ENCODE results near the gene IKZF5.

The IKZF5 gene

GRCh38 chr10:123016228-123016627 is 7.6 kb upstream of the IKZF5 start:
- DNase-seq (ENCODE audit: low read depth in 3 of 3): no peak

- DNase-seq (ENCODE audit: low read depth in 3 of 3): no peak
Measured at GRCh38 chr10:123014772-123015171, 6.2 kb upstream of the IKZF5 start.

- no peak for DNase-seq (ENCODE audit: low read depth in 3 of 3)
Measured at GRCh38 chr10:123013456-123014419, 5.1 kb upstream of the IKZF5 start.

- no peak for DNase-seq (ENCODE audit: low read depth in 3 of 3)
Measured at GRCh38 chr10:123011987-123012386, 3.4 kb upstream of the IKZF5 start.

- no peak for DNase-seq (ENCODE audit: low read depth in 3 of 3)
Measured at GRCh38 chr10:123009105-123009820, 668 bp upstream of the IKZF5 start.

GRCh38 chr10:123007558-123008354 is 839 bp downstream of the IKZF5 start:
- peak; percentile 18 to 23 (median 18) for DNase-seq (ENCODE audit: low read depth in 3 of 3)

GRCh38 chr10:123004298-123004697 is 4.3 kb downstream of the IKZF5 start:
- no peak for DNase-seq (ENCODE audit: low read depth in 3 of 3)

- DNase-seq (ENCODE audit: low read depth in 3 of 3): no peak
Measured at GRCh38 chr10:123001370-123001769, 7.2 kb downstream of the IKZF5 start.

- DNase-seq (ENCODE audit: low read depth in 3 of 3): no peak
Measured at GRCh38 chr10:123000155-123000554, 8.4 kb downstream of the IKZF5 start.

GRCh38 chr10:122999347-122999746 is 9.2 kb downstream of the IKZF5 start:
- DNase-seq (ENCODE audit: low read depth in 3 of 3): no peak

- DNase-seq (ENCODE audit: low read depth in 3 of 3): no peak
Measured at GRCh38 chr10:122998934-122999333, 9.7 kb downstream of the IKZF5 start.

- DNase-seq (ENCODE audit: low read depth in 3 of 3): no peak
Measured at GRCh38 chr10:122998360-122998917, 10.2 kb downstream of the IKZF5 start.

- DNase-seq (ENCODE audit: low read depth in 3 of 3): no peak
Measured at GRCh38 chr10:122997864-122998263, 10.7 kb downstream of the IKZF5 start.

GRCh38 chr10:122995936-122996335 is 12.7 kb downstream of the IKZF5 start:
- no peak for DNase-seq (ENCODE audit: low read depth in 3 of 3)

- DNase-seq (ENCODE audit: low read depth in 3 of 3): no peak
Measured at GRCh38 chr10:122993797-122994336, 14.7 kb downstream of the IKZF5 start.

GRCh38 chr10:122992031-122992585 is 16.5 kb downstream of the IKZF5 start:
- no peak for DNase-seq (ENCODE audit: low read depth in 3 of 3)

- no peak for DNase-seq (ENCODE audit: low read depth in 3 of 3)
Measured at GRCh38 chr10:122990278-122990677, 18.3 kb downstream of the IKZF5 start.

- no peak for DNase-seq (ENCODE audit: low read depth in 3 of 3)
Measured at GRCh38 chr10:122988501-122988900, 20.1 kb downstream of the IKZF5 start.

- no peak for DNase-seq (ENCODE audit: low read depth in 3 of 3)
Measured at GRCh38 chr10:122986335-122986734, 22.3 kb downstream of the IKZF5 start.

GRCh38 chr10:122984708-122985107 is 23.9 kb downstream of the IKZF5 start:
- DNase-seq (ENCODE audit: low read depth in 3 of 3): no peak

- DNase-seq (ENCODE audit: low read depth in 3 of 3): no peak
Measured at GRCh38 chr10:122983898-122984297, 24.7 kb downstream of the IKZF5 start.

Data from stimulated activated CD4-positive, alpha-beta T cell treated with anti-CD3 and anti-CD28 coated beads, TNF-alpha, amount 100 ng/mL, for 48 hours (primary cell).